Nephron progenitor cell (in vitro differentiated cells): ENCODE measurements around the gene CCDC34.
A peak's percentile ranks its signal among the peaks of the same experiment; 100 is the strongest.

Experiments
- DNase-seq: peaks from one replicate; pipeline ENCODE4 v3.0.0; 2021
- H3K27ac Mint-ChIP-seq: 2 replicates; pipeline ENCODE4 v1.8.0; 2021; ENCODE audit warnings: mild to moderate bottlenecking, moderate library complexity, mixed read lengths
- H3K27me3 Mint-ChIP-seq: 2 replicates; pipeline ENCODE4 v1.8.0; 2021; ENCODE audit warnings: mild to moderate bottlenecking, low read depth, mixed read lengths; ENCODE audit not compliant: poor library complexity
- H3K36me3 Mint-ChIP-seq: 2 replicates; pipeline ENCODE4 v1.8.0; 2021; ENCODE audit warnings: low read depth, mixed read lengths
- H3K4me1 Mint-ChIP-seq: 2 replicates; pipeline ENCODE4 v1.8.0; 2021; ENCODE audit warnings: mixed read lengths
- H3K4me3 Mint-ChIP-seq: 2 replicates; pipeline ENCODE4 v1.8.0; 2021; ENCODE audit warnings: mild to moderate bottlenecking, moderate library complexity, mixed read lengths
- H3K9me3 Mint-ChIP-seq: 2 replicates; pipeline ENCODE4 v1.8.0; 2021; ENCODE audit warnings: mild to moderate bottlenecking, moderate library complexity, mixed read lengths
- TF ChIP-seq, protein P1 (sequence below): fragments of 200-600 bp; sonication (generic); IDR thresholded peaks from 2 replicates; pipeline ENCODE4 v1.5.0; 2021; ENCODE audit warnings: antibody characterized with exemption

CCDC34 gene

DNA sequence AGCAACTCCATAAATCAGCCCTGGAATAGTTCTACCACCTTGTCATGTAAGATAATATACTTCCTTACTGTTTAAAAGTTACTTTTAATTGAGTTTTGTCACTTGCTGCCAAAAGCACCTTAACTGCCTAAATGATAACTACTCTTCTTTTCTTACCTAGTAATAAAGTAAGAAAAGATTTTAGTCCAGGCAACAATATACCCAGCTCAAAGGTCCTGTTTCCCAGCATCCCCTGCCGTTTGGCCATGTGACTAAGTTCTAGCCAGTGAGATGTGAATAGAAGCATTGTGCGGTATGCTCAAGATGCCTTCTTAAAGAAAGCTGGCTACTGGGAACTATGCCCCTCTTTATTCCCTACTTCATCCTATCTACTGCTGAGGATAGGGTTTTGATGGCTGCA lies 39.4 kb upstream of the CCDC34 start:
- H3K4me1 Mint-ChIP-seq, result peaks cover 24% of the 10 kb centered on the region
- TF ChIP-seq, protein P1, sequence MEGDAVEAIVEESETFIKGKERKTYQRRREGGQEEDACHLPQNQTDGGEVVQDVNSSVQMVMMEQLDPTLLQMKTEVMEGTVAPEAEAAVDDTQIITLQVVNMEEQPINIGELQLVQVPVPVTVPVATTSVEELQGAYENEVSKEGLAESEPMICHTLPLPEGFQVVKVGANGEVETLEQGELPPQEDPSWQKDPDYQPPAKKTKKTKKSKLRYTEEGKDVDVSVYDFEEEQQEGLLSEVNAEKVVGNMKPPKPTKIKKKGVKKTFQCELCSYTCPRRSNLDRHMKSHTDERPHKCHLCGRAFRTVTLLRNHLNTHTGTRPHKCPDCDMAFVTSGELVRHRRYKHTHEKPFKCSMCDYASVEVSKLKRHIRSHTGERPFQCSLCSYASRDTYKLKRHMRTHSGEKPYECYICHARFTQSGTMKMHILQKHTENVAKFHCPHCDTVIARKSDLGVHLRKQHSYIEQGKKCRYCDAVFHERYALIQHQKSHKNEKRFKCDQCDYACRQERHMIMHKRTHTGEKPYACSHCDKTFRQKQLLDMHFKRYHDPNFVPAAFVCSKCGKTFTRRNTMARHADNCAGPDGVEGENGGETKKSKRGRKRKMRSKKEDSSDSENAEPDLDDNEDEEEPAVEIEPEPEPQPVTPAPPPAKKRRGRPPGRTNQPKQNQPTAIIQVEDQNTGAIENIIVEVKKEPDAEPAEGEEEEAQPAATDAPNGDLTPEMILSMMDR, result no peak
- no peak overlapping the region for H3K27ac Mint-ChIP-seq
- no peaks in the 10 kb centered on the region for H3K27me3 Mint-ChIP-seq
- H3K36me3 Mint-ChIP-seq, result peaks cover 33% of the 10 kb centered on the region
- H3K9me3 Mint-ChIP-seq, result no peaks in the 10 kb centered on the region
- no peak overlapping the region for H3K4me3 Mint-ChIP-seq
- no peak for DNase-seq

DNA sequence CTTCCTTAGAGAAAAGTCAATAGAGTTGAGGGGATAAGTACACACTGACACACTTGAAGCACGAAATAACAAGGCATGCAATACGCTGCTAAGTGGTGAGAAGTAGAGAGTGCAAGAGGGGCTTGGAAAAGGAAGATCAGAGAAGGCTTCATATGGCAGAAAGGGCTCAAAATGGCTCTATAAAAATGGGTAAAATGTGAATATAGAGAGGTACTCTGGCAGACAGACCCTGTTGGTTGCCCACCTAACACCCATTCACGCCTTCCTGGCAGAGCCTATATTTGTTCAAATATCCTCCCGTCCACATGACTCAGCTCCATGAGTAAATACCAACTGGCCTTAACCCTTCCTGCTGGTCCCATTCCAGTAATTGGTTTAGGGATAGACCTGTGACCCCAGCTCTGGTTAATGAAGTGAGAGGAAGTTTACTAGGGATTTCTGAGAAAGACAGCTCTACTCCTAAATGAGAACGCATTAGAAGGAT lies 38.9 kb upstream of the CCDC34 start:
- Mint-ChIP-seq H3K9me3 (no peaks in the 10 kb centered on the region), H3K27ac (peak overlapping the region; percentile 23), H3K4me1 (peaks cover 30% of the 10 kb centered on the region), H3K27me3 (no peaks in the 10 kb centered on the region), H3K4me3 (no peak overlapping the region), H3K36me3 (peaks cover 38% of the 10 kb centered on the region)
- TF ChIP-seq, protein P1, result no peak
- DNase-seq, result no peak

DNA sequence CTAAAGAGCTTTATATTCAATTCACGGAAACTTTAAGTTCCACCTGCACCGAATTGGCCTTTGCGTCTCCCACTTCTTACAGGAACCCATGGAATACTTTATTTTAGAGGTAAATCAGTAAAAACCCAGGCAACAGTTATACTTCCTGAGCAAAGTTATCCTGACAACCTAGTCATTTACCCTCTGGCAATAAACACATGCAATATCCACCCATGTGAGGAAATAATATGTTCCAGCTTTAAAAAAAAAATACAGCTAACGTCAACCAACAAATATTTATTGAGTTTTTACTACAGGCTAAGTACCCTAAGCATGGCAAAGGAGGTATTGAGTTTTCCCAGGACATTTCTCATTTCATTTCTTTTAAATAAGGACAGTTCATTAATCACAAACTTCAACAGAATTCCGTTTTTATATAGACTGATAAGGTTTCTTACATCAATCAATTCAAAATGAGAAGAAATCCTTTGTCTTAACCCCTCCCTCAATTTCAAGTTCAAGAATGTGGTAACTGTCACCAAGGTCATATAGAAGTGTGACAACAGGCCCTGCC lies 38.3 kb upstream of the CCDC34 start:
- Mint-ChIP-seq H3K9me3 (no peaks in the 10 kb centered on the region), H3K27ac (peak overlapping the region; percentile 23), H3K36me3 (peaks cover 40% of the 10 kb centered on the region), H3K4me3 (no peak overlapping the region), H3K4me1 (peaks cover 33% of the 10 kb centered on the region), H3K27me3 (no peaks in the 10 kb centered on the region)
- TF ChIP-seq, protein P1, result no peak
- no peak for DNase-seq

DNA sequence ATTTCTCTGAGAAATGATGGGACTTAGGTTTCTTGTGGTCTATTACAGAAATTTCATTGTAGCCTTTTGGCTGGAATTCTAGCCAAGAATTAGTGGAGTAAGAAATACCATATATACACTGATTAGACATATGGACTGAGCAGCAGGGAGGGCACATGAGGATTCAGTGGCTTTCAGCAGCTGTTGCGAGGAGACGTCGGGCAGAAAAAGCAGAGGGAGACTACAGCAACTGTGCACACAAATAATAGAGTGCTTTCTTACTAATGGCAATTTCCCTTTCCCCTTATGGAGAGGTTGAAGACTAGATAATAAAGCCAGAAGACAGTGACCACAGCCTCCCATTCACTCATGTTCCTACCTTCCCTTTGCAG lies 35.4 kb upstream of the CCDC34 start:
- H3K4me1 Mint-ChIP-seq, result peaks cover 62% of the 10 kb centered on the region
- peak overlapping the region; percentile 70 for H3K27ac Mint-ChIP-seq
- H3K36me3 Mint-ChIP-seq, result peaks cover 31% of the 10 kb centered on the region
- H3K9me3 Mint-ChIP-seq, result no peaks in the 10 kb centered on the region
- H3K27me3 Mint-ChIP-seq, result no peaks in the 10 kb centered on the region
- DNase-seq, result no peak
- TF ChIP-seq, protein P1, result no peak
- H3K4me3 Mint-ChIP-seq, result no peak overlapping the region

DNA sequence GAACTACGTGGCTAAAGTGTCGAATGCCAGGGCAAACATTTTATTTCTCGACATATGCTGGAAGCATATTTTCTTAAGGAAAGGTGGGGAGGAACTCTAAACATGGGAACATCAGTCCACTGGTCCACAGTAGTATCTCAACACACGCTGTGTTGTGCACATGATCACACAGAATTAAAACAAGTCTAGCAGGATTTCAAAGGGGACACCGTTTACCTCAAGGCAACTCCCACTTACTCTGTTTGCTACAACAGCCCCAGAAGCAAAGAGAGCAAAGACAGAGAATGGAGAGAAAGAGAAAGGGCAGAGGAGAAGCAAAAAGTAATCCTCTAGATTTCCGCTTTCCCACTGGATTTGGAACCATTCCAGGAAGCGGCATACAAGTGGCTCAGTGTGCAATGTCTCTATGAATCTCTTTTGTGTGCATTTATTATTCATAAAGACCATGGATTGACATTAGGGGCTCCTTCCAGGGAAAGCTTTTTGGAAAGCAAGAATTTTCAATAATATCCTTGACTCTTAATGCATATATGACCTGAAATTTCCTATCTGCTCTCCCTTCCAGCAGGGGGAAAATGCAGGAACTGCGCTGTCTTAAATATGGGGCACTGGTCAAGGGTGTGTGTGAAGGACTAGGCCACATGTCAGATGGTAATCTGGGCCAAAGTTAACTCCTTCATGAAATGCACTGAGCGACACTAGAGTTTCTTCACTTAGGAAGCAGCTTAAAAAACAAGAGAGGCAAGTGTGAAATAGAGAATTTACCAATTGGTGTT lies 34.8 kb upstream of the CCDC34 start:
- H3K9me3 Mint-ChIP-seq, result no peaks in the 10 kb centered on the region
- H3K4me1 Mint-ChIP-seq, result peaks cover 68% of the 10 kb centered on the region
- TF ChIP-seq, protein P1, result no peak
- H3K36me3 Mint-ChIP-seq, result peaks cover 27% of the 10 kb centered on the region
- H3K4me3 Mint-ChIP-seq, result no peak overlapping the region
- DNase-seq, result no peak
- H3K27ac Mint-ChIP-seq, result peak overlapping the region; percentile 96
- H3K27me3 Mint-ChIP-seq, result no peaks in the 10 kb centered on the region
